ENCODE results near the gene AP1M1. TPM values are rescaled to one million over a fixed set of nuclear protein-coding genes. Genes with fewer than 3 reads are reported as not detected.

Gene AP1M1
- total RNA-seq, 2 donors from 2014 or later, result 77.5 to 121 TPM

GRCh38 chr19:16161840-16162239, 35.9 kb upstream of the AP1M1 start:
- DNase-seq (ENCODE audit: low spot score) (no peak), ATAC-seq (ENCODE audit: insufficient number of reproducible peaks, low FRiP score, low read depth) (no peak)
- TF ChIP-seq, protein P1, sequence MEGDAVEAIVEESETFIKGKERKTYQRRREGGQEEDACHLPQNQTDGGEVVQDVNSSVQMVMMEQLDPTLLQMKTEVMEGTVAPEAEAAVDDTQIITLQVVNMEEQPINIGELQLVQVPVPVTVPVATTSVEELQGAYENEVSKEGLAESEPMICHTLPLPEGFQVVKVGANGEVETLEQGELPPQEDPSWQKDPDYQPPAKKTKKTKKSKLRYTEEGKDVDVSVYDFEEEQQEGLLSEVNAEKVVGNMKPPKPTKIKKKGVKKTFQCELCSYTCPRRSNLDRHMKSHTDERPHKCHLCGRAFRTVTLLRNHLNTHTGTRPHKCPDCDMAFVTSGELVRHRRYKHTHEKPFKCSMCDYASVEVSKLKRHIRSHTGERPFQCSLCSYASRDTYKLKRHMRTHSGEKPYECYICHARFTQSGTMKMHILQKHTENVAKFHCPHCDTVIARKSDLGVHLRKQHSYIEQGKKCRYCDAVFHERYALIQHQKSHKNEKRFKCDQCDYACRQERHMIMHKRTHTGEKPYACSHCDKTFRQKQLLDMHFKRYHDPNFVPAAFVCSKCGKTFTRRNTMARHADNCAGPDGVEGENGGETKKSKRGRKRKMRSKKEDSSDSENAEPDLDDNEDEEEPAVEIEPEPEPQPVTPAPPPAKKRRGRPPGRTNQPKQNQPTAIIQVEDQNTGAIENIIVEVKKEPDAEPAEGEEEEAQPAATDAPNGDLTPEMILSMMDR (IDR thresholded peaks at IDR 0.05), result no peak
- Histone ChIP-seq H3K4me3 (no peak overlapping the region), H3K4me1 (ENCODE audit: control insufficient read depth in 1 of 2, low read depth in 2 of 2) (no peaks in the 10 kb centered on the region), H3K27ac (no peak overlapping the region), H3K27me3 (replicated peaks; ENCODE audit: insufficient read depth) (no peaks in the 10 kb centered on the region), H3K9me3 (no peaks in the 10 kb centered on the region), H3K36me3 (no peaks in the 10 kb centered on the region)

- Histone ChIP-seq H3K4me1 (ENCODE audit: control insufficient read depth in 1 of 2, low read depth in 2 of 2) (no peaks in the 10 kb centered on the region), H3K27ac (no peak overlapping the region), H3K27me3 (replicated peaks; ENCODE audit: insufficient read depth) (no peaks in the 10 kb centered on the region), H3K36me3 (no peaks in the 10 kb centered on the region), H3K4me3 (no peak overlapping the region), H3K9me3 (no peaks in the 10 kb centered on the region)
- TF ChIP-seq, protein P1 (IDR thresholded peaks at IDR 0.05), result no peak
- ATAC-seq (ENCODE audit: insufficient number of reproducible peaks, low FRiP score, low read depth) (no peak), DNase-seq (ENCODE audit: low spot score) (no peak)
These were observed 33.4 kb upstream of the AP1M1 start for GRCh38 chr19:16164222-16164890.

DNA sequence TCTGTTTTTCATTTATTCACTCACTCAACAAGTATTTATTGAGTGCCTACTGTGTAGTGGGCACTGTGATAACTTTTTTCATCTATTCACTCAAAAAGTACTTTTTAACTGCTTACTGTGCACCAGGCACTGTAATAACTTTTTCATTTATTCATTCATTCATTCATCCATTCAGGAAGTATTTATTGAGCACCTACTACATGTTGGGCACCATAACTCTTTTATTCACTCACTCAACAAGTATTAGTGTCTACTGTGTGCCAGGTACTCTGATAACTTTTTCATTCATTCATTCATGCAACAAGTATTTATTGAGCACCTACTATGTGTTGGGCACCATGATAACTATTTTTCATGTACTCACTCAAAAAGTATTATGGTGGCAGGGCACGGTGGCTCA, 31.3 kb upstream of the AP1M1 start:
- no peaks in the 10 kb centered on the region for H3K36me3 ChIP-seq
- TF ChIP-seq, protein P1 (IDR thresholded peaks at IDR 0.05), result no peak
- H3K4me1 ChIP-seq (ENCODE audit: control insufficient read depth in 1 of 2, low read depth in 2 of 2), result no peaks in the 10 kb centered on the region
- H3K27ac ChIP-seq, result no peak overlapping the region
- no peaks in the 10 kb centered on the region for H3K9me3 ChIP-seq
- DNase-seq (ENCODE audit: low spot score), result no peak
- H3K27me3 ChIP-seq (replicated peaks; ENCODE audit: insufficient read depth), result no peaks in the 10 kb centered on the region
- H3K4me3 ChIP-seq, result no peak overlapping the region
- no peak for ATAC-seq (ENCODE audit: insufficient number of reproducible peaks, low FRiP score, low read depth)

- ATAC-seq (ENCODE audit: insufficient number of reproducible peaks, low FRiP score, low read depth), result no peak
- no peak for DNase-seq (ENCODE audit: low spot score)
- Histone ChIP-seq H3K9me3 (no peaks in the 10 kb centered on the region), H3K4me3 (no peak overlapping the region), H3K36me3 (no peaks in the 10 kb centered on the region), H3K27me3 (replicated peaks; ENCODE audit: insufficient read depth) (no peaks in the 10 kb centered on the region), H3K27ac (no peak overlapping the region), H3K4me1 (ENCODE audit: control insufficient read depth in 1 of 2, low read depth in 2 of 2) (no peaks in the 10 kb centered on the region)
- TF ChIP-seq, protein P1 (IDR thresholded peaks at IDR 0.05), result no peak
These were observed 30.7 kb upstream of the AP1M1 start for GRCh38 chr19:16167055-16167454.

DNA sequence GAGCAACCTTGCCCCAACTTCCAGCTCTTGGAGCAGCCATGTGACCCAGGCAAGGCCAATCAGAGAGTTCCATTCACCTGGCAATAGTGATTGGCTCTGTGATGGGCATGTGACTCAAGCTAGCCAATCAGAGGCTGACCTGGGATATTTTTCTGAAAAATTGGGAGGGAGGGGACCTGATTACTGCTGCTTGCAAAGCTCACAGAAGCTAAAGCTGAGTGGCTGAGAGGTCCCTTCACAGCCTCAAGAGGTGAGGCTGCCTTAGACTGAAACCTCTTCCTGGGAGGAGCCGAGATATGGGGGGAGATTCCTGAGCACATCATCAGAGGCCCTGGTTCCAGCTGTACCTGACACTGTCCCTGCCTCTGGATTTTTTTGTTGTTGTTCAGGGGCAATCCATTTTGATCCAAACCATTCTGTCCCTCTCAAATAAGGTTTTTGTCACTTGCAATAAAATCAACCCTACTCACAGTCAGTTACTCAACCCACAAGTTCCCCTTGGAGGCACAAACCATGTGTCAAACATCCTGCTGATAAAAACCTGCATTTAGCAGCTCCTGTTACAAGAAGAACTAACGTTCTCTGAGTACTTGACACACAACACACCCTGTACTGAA, 29.1 kb upstream of the AP1M1 start:
- DNase-seq (ENCODE audit: low spot score) (no peak), ATAC-seq (ENCODE audit: insufficient number of reproducible peaks, low FRiP score, low read depth) (no peak)
- no peak overlapping the region for H3K4me3 ChIP-seq
- H3K27ac ChIP-seq, result no peak overlapping the region
- H3K27me3 ChIP-seq (replicated peaks; ENCODE audit: insufficient read depth), result no peaks in the 10 kb centered on the region
- no peaks in the 10 kb centered on the region for H3K36me3 ChIP-seq
- no peaks in the 10 kb centered on the region for H3K4me1 ChIP-seq (ENCODE audit: control insufficient read depth in 1 of 2, low read depth in 2 of 2)
- H3K9me3 ChIP-seq, result no peaks in the 10 kb centered on the region
- TF ChIP-seq, protein P1 (IDR thresholded peaks at IDR 0.05), result no peak

Data from thoracic aorta (tissue), 2 donors.